Measurements from ENCODE around the gene MBNL2. TPM values are rescaled to one million over a fixed set of nuclear protein-coding genes. Genes with fewer than 3 reads are reported as not detected.
A peak's percentile ranks its signal among the peaks of the same experiment; 100 is the strongest.

The MBNL2 gene
- total and polyA plus RNA-seq, 2 of the 4 experiments (the other 2 are of a cell fraction), result 26.9 to 103 TPM

GRCh38 chr13:97189928-97190327 is 32.2 kb upstream of the MBNL2 start:
- Histone ChIP-seq H2BK120ac (ENCODE audit: low read depth, low read length) (no peak overlapping the region), H3K23ac (ENCODE audit: low read depth, low read length) (no peak overlapping the region), H4K8ac (ENCODE audit: low read depth in 2 of 2, low read length in 2 of 2) (no peak overlapping the region), H3K36me3 (ENCODE audit: control insufficient read depth, insufficient read depth, low read length) (no peaks in the 10 kb centered on the region), H2BK20ac (ENCODE audit: low read depth, low read length) (no peak overlapping the region), H3K56ac (ENCODE audit: extremely low read depth, insufficient read depth, low read length) (no peak overlapping the region), H4K91ac (ENCODE audit: insufficient read depth, low read depth, low read length) (no peak overlapping the region), H4K5ac (ENCODE audit: low read depth, low read length) (no peak overlapping the region), H3K4me2 (ENCODE audit: low read depth, low read length) (no peak overlapping the region), H3K14ac (replicated peaks; ENCODE audit: low read depth, low read length) (no peak overlapping the region), H3K9ac (ENCODE audit: low read depth, low read length) (no peak overlapping the region), H2AK9ac (replicated peaks; ENCODE audit: low read depth, low read length, poor library complexity) (no peak overlapping the region), H3K79me1 (ENCODE audit: low read depth in 1 of 2, low read length in 2 of 2) (no peaks in the 10 kb centered on the region), H3K18ac (ENCODE audit: low read depth, low read length) (no peak overlapping the region), H2AFZ (replicated peaks; ENCODE audit: low read length, poor library complexity) (peak overlapping the region; percentile 29), H3K4ac (ENCODE audit: low read depth, low read length) (no peak overlapping the region), H3K4me1 (ENCODE audit: control insufficient read depth, insufficient read depth, low read length) (peaks cover 13% of the 10 kb centered on the region), H2AK5ac (ENCODE audit: low read depth, low read length) (no peak overlapping the region), H2BK5ac (ENCODE audit: low read depth, low read length, poor library complexity, severe bottlenecking) (no peak overlapping the region), H2BK15ac (ENCODE audit: low read depth, low read length) (no peak overlapping the region), H3K27ac (ENCODE audit: insufficient read depth, low read length) (no peak overlapping the region), H3K9me3 (ENCODE audit: control insufficient read depth, insufficient read depth, low read length) (no peaks in the 10 kb centered on the region), H3K4me3 (ENCODE audit: insufficient read depth, low read depth, low read length) (no peak overlapping the region), H4K20me1 (ENCODE audit: insufficient read depth, low read length) (no peaks in the 10 kb centered on the region), H3K27me3 (ENCODE audit: control insufficient read depth, insufficient read depth, low read length) (no peaks in the 10 kb centered on the region), H3K9me1 (ENCODE audit: insufficient read depth, low read length) (peaks cover 3% of the 10 kb centered on the region; the same call in 1 of the 2 replicates)
- no peak for TF ChIP-seq CHD1 (IDR thresholded peaks at IDR 0.05; ENCODE audit: low read depth, low read length)
- TF ChIP-seq MAFK (IDR thresholded peaks at IDR 0.05; ENCODE audit: low read depth, low read length), result no peak
- no peak for TF ChIP-seq RFX5 (IDR thresholded peaks at IDR 0.05; ENCODE audit: low read depth, low read length)
- no peak for TF ChIP-seq CTCF (conservative IDR thresholded peaks at IDR 0.05; ENCODE audit: low read depth, low read length)
- no TSS peak for BruUV-seq (replicated peaks)
- dilution Hi-C loops (cut with HindIII; ENCODE audit: low sequenced_read_pairs, unreplicated experiment), result no loop called here
- in situ Hi-C loops (cut with MboI; ENCODE audit: low sequenced_read_pairs), result no loop called here
- 100% methylated on average over 3 of the region's 10 CpGs; no CpG with 5 or more reads in 1 of the 2 experiments for WGBS, 2 experiments (ENCODE audit: extremely low coverage in 2 of 2, insufficient read length in 1 of 2)
- no peak for DNase-seq
- ATAC-seq (ENCODE audit: low read depth), result no peak
- intact Hi-C loops (cut with micrococcal nuclease), result no loop called here
- CTCF ChIA-PET, result no interaction called here
- POLR2A ChIA-PET (ENCODE audit: unreplicated experiment), result no interaction called here

Data from IMR-90 (cell line).